DOHH2 (cell line): Measurements from ENCODE around the gene DYNC1I1.

Source experiments
- H3F3A ChIP-seq: fragments of 200-600 bp; sonication (generic), shearing (Covaris generic); 2 replicates; pipeline ENCODE4 v1.6.0; 2016; ENCODE audit warnings: antibody characterized with exemption, mild to moderate bottlenecking; ENCODE audit not compliant: control insufficient read depth, insufficient read depth
- H3K27ac ChIP-seq: fragments of 200-600 bp; sonication (generic); 2 replicates; pipeline ENCODE4 v1.5.1; 2014; ENCODE audit warnings: low read depth, mild to moderate bottlenecking, low read length, moderate library complexity
- H3K27me3 ChIP-seq: fragments of 200-600 bp; sonication (generic); 2 replicates; pipeline ENCODE4 v1.6.1; 2014; ENCODE audit warnings: mild to moderate bottlenecking, low read length, mixed read lengths; ENCODE audit not compliant: control insufficient read depth
- H3K36me3 ChIP-seq: fragments of 200-600 bp; sonication (generic); 2 replicates; pipeline ENCODE4 v1.6.1; 2014; ENCODE audit warnings: mild to moderate bottlenecking, low read length, moderate library complexity, mixed read lengths; ENCODE audit not compliant: control insufficient read depth
- H3K4me1 ChIP-seq: fragments of 200-600 bp; sonication (generic); 2 replicates; pipeline ENCODE4 v1.6.1; 2014; ENCODE audit warnings: mild to moderate bottlenecking, low read length, mixed read lengths; ENCODE audit not compliant: control insufficient read depth
- H3K4me2 ChIP-seq: fragments of 200-600 bp; sonication (generic); 2 replicates; pipeline ENCODE4 v1.6.0; 2014; ENCODE audit warnings: mild to moderate bottlenecking, low read length, moderate library complexity
- H3K4me3 ChIP-seq: fragments of 200-600 bp; sonication (generic); 2 replicates; pipeline ENCODE4 v1.5.1; 2014; ENCODE audit warnings: mild to moderate bottlenecking, low read length, mixed read lengths
- H3K79me2 ChIP-seq: fragments of 200-600 bp; sonication (generic); 2 replicates; pipeline ENCODE4 v1.6.1; 2014; ENCODE audit warnings: mild to moderate bottlenecking, low read length, mixed read lengths; ENCODE audit not compliant: control insufficient read depth
- H3K9me2 ChIP-seq: fragments of 200-600 bp; sonication (generic); replicated peaks from 2 replicates; pipeline ENCODE4 v1.6.1; 2014; ENCODE audit warnings: mild to moderate bottlenecking, low read length, mixed read lengths; ENCODE audit not compliant: control insufficient read depth
- H3K9me3 ChIP-seq: fragments of 200-600 bp; sonication (generic); 2 replicates; pipeline ENCODE4 v1.6.1; 2014; ENCODE audit warnings: antibody characterized with exemption, low read length, mixed read lengths; ENCODE audit not compliant: control insufficient read depth, insufficient read depth
- H4K20me1 ChIP-seq: fragments of 200-600 bp; sonication (generic); 2 replicates; pipeline ENCODE4 v1.6.0; 2014; ENCODE audit warnings: low read depth, mild to moderate bottlenecking, antibody characterized with exemption, low read length, moderate library complexity; ENCODE audit not compliant: control insufficient read depth, insufficient read depth
- CTCF ChIP-seq: fragments of 200-600 bp; sonication (generic); IDR thresholded peaks from one replicate; pipeline ENCODE4 v1.5.1; 2014; ENCODE audit warnings: antibody characterized with exemption, mild to moderate bottlenecking, low read depth, low read length; ENCODE audit not compliant: poor library complexity, severe bottlenecking
- EZH2phosphoT487 ChIP-seq: fragments of 200-600 bp; sonication (generic); IDR thresholded peaks from 2 replicates; pipeline ENCODE4 v1.6.1; 2017; ENCODE audit warnings: borderline replicate concordance, mild to moderate bottlenecking, antibody characterized with exemption, low read length, moderate library complexity, mixed read lengths

Gene DYNC1I1

GRCh38 chr7:95843286-95843685 lies 70.9 kb downstream of the DYNC1I1 start:
- H3K9me2 ChIP-seq, result no peaks in the 10 kb centered on the region; the same call in 1 of the 2 replicates
- H4K20me1 ChIP-seq, result no peaks in the 10 kb centered on the region
- no peak overlapping the region for H3K27ac ChIP-seq
- H3K79me2 ChIP-seq, result no peaks in the 10 kb centered on the region
- no peak overlapping the region for H3K4me3 ChIP-seq
- no peaks in the 10 kb centered on the region for H3K4me1 ChIP-seq
- H3K9me3 ChIP-seq, result no peaks in the 10 kb centered on the region
- H3K27me3 ChIP-seq, result no peaks in the 10 kb centered on the region
- H3K4me2 ChIP-seq, result no peak overlapping the region
- no peaks in the 10 kb centered on the region for H3F3A ChIP-seq
- H3K36me3 ChIP-seq, result no peaks in the 10 kb centered on the region
- TF ChIP-seq EZH2phosphoT487 (no peak), CTCF (no peak)

GRCh38 chr7:95845007-95845406 lies 72.7 kb downstream of the DYNC1I1 start:
- no peaks in the 10 kb centered on the region for H3K27me3 ChIP-seq
- H3F3A ChIP-seq, result no peaks in the 10 kb centered on the region
- no peak overlapping the region for H3K27ac ChIP-seq
- no peak overlapping the region for H3K4me2 ChIP-seq
- no peak overlapping the region for H3K4me3 ChIP-seq
- H3K79me2 ChIP-seq, result no peaks in the 10 kb centered on the region
- H3K9me3 ChIP-seq, result no peaks in the 10 kb centered on the region
- TF ChIP-seq CTCF, result no peak
- TF ChIP-seq EZH2phosphoT487, result no peak
- no peaks in the 10 kb centered on the region for H3K36me3 ChIP-seq
- H4K20me1 ChIP-seq, result no peaks in the 10 kb centered on the region
- no peaks in the 10 kb centered on the region for H3K4me1 ChIP-seq
- H3K9me2 ChIP-seq, result no peaks in the 10 kb centered on the region

GRCh38 chr7:95847061-95847460 lies 74.7 kb downstream of the DYNC1I1 start:
- H3K27me3 ChIP-seq, result no peaks in the 10 kb centered on the region
- no peak overlapping the region for H3K4me2 ChIP-seq
- H3K4me3 ChIP-seq, result no peak overlapping the region
- no peaks in the 10 kb centered on the region for H3K36me3 ChIP-seq
- no peak for TF ChIP-seq EZH2phosphoT487
- H3K79me2 ChIP-seq, result no peaks in the 10 kb centered on the region
- H4K20me1 ChIP-seq, result no peaks in the 10 kb centered on the region
- H3K27ac ChIP-seq, result no peak overlapping the region
- H3F3A ChIP-seq, result no peaks in the 10 kb centered on the region
- no peaks in the 10 kb centered on the region for H3K9me2 ChIP-seq
- no peaks in the 10 kb centered on the region for H3K9me3 ChIP-seq
- no peaks in the 10 kb centered on the region for H3K4me1 ChIP-seq

GRCh38 chr7:95859429-95859828 lies 87.1 kb downstream of the DYNC1I1 start:
- no peaks in the 10 kb centered on the region for H3K4me1 ChIP-seq
- no peaks in the 10 kb centered on the region for H4K20me1 ChIP-seq
- H3K27ac ChIP-seq, result no peak overlapping the region
- no peaks in the 10 kb centered on the region for H3K9me3 ChIP-seq
- H3K4me2 ChIP-seq, result no peak overlapping the region
- no peak overlapping the region for H3K4me3 ChIP-seq
- no peaks in the 10 kb centered on the region for H3F3A ChIP-seq
- H3K79me2 ChIP-seq, result no peaks in the 10 kb centered on the region
- no peaks in the 10 kb centered on the region for H3K27me3 ChIP-seq
- H3K36me3 ChIP-seq, result no peaks in the 10 kb centered on the region
- H3K9me2 ChIP-seq, result no peaks in the 10 kb centered on the region
- TF ChIP-seq CTCF, result no peak
- no peak for TF ChIP-seq EZH2phosphoT487
